GM18951 (cell line): ENCODE data around the gene B9D2.

ENCODE experiments used
- POLR2A ChIP-seq: IDR thresholded peaks from 4 replicates; pipeline ENCODE4 v1.6.1; 2011; ENCODE audit warnings: mild to moderate bottlenecking; ENCODE audit not compliant: insufficient read length, insufficient read depth; ENCODE audit errors: extremely low read depth
- in situ Hi-C: fragments of 300-500 bp; cut with MboI; formaldehyde crosslinking; loops from one replicate; pipeline ENCODE4 v1.12.0; 2022; ENCODE audit warnings: low sequenced_read_pairs, mixed read lengths, inconsistent platforms; ENCODE audit not compliant: unreplicated experiment

The B9D2 gene

DNA sequence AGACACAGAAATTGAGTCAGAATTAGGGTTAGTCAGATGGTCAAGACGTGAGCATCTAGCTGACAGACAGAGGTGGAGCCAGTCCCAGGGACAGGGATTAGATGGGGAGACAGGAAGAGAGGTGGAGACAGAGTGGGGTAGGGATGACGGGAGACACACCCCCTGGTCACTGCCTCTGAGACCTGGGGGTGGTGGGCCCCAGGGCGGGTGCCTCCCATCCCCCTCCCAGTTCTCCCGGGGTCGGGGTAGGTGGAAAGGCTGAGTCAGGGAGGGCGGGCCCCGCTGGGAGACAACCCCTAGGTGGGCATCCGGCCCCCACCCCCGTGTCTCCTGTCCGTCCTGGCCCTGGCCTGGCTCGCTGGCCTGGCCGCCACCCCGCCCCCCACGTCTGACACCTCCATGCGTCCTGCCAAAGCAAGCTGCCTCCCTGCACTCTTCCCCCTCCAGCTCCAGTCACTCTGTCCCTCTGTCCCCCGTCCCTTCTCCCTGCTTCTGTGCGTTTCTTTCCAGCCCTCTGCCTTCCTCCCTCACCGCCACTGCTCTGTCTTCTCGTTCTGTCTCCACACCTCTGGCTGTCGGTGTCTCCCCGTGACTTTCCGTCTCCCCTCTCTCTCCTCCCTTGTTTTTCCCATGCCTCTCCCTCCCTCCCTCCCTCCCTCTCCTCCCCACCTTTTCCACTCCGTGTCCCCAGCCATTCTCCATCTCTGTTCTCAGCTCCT is 38.9 kb downstream of the B9D2 start:
- TF ChIP-seq POLR2A = peak; percentile 34
- in situ Hi-C loops = no loop called here

DNA sequence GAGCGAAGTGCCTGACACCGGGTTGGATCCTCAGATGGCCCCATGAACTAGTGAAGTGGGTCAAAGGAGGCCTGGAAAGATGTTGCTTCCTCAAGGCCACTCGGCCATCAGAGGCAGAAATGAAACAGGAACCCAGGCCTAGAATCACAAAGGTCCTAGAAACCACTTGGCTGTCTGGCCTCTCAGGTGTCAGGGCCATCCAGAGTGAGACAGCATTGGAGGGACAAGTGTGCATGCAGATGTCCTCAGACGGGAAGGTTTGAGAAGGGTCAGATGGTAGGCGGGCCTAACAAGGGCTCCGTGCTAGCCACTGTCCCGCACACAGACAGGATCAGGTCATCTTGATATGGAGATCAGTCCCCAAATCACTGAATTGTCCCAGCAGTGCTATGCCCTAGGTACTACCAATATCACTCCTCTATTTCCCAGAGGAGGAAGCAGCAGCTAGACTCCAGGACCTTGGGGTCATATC is 39.7 kb downstream of the B9D2 start:
- no peak for TF ChIP-seq POLR2A
- in situ Hi-C loops = no loop called here

DNA sequence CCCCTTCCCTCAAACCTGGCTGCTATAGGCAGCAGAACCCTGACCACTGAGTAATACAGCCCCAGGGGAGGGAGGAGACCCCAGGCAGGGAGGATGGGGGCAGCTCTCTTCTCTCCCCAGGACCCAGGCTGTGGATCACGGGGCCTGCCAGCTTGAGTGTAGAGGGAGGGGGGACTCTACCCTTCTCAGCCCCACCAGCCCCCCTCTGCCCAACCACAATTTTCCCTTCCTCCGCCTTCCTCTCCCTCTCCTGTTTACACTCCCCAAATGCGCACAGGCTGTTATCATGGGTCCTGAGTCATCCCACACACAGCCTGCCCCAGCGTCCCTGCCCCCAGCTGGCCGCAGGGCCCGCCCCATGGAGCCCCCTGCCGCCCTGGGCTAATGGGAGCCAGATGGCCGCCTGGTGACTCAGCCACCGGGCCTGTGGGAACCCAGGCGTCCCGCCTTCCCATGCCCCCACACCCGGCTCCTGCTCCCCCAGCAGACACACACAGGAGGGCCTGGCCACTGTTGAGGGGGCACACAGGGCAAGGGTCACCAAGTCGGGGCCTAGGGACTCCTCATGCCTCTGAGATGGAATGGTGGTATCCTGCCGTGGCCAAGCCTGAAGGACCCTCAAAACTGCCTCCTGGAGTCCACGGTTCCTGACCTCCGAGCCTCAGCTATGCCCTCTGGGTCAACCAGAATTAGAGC is 40.4 kb downstream of the B9D2 start:
- in situ Hi-C loops = no loop called here
- TF ChIP-seq POLR2A = no peak

DNA sequence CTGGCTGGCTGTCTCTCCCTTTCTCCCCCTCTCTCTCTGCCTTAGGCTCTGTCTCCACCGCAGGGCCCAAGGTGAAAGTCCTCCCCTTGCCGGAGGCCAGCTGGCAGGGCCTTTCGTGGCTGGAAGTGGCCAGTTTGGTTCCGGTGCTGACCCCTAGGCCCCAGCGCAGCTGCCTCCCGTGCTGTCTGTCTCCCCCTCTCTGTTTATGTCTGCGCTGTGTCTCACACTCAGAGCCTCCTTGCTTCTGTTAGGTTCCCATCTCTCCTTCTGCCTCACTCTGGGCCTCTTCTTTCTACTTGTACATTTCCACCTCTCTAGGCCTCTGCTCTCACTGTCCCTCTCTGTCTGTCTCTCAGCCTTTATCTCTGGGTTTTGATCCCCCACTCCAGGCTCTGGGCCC is 40.9 kb downstream of the B9D2 start:
- in situ Hi-C loops = no loop called here
- TF ChIP-seq POLR2A = no peak

DNA sequence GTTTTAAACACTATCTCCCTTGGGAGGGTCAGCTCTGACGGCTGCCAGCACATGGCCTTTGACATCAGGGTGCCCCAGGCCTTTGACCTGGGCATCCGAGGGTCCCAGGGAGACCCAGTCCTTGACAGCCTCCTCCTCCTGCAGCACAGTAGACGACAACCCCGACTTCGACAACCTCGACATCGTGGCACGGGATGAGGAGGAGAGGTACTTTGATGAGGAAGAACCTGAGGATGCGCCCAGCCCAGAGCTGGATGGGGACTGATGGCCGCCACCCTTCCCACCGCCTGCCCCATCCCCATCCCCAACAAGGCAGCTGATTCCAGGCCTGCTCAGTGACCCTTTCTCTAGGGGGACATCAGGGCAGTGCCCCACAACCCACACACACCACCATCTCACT is 41.5 kb downstream of the B9D2 start:
- in situ Hi-C loops = no loop called here
- no peak for TF ChIP-seq POLR2A

DNA sequence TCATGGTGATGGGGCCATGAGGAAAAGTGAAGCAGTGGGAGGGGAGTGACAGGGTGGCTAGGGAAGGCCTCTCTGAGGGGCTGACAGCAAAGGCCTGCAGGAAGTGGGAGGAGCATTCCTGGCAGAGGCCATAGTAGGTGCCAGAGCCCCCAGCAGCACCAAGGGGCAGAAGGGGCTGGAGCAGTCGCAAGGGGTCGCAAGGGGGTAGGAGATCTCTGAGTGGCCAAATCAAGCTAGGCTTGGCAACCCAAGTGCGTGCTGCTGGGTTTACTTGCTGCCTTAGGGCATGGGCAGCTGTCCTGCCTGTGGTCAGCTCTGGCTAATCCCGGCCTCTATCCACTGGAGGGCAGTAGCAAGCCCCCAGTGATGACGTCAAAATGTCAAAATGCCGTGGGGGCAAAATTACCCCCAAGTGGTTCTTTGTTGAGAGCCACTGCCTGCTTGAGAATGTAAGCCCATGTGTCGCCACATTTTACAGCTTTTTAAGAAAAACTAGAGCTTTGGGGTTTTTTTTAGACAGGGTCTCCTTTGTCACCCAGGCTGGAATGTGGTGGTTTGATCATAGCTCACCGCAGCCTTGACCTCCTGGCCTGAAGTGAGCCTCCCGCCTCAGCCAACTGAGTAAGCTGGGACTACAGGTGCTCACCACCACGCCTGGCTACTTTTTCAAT is 42.2 kb downstream of the B9D2 start:
- in situ Hi-C loops = no loop called here
- TF ChIP-seq POLR2A = no peak

DNA sequence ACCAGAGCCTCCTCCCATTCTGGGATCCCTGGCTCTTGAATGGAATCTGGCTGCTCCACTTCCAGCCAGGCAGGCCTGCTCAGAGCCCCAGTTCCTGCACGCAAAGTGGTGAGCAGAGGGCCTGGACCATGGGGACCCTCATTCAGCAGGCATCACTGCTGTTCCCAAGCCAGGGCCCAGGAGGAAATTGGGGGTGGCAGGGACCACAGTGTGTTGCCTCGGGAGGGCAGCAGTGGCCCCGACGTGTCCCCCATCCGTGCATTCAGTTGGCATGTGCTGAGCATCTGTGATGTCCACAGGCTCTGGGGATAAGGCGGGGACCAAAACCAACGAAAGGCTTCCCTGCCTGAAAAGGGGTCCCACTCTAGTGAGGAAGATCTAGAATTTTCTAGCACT is 42.7 kb downstream of the B9D2 start:
- no peak for TF ChIP-seq POLR2A
- in situ Hi-C loops = no loop called here

DNA sequence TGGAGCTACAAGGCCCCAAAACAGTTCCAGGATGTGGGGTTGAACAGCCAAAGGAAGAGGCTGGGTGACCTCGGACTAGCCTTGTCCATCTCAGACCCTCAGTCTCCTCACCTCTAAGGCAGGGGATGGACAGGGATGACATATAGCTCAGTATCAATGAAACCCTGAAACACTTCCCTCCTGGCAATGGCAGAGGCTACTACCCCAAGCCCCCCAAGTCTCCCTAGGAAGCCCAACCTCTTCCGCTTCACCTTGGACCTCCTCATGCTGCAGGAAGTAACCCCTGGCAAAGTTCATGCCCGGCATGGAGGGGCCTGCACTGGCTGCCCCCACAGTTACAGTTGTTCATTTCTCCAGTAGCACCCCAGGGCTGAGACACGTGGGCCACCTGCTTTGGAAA is 43.4 kb downstream of the B9D2 start:
- in situ Hi-C loops = no loop called here
- no peak for TF ChIP-seq POLR2A

DNA sequence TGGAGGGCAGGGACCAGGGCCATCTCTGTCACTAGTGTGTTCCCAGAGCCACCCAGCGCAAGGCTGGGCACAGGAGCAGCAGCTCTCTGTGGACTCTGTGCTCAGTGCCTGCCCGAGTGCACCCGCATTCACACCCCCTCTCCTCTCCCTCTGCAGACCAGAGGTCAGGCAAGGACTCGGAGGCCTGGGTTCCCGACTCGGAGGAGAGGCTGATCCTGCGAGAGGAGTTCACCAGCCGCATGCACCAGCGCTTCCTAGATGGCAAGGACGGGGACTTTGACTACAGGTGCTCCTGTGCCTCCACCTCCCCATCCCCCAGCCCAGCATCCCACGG is 43.8 kb downstream of the B9D2 start:
- peak; percentile 7 for TF ChIP-seq POLR2A
- in situ Hi-C loops = no loop called here

DNA sequence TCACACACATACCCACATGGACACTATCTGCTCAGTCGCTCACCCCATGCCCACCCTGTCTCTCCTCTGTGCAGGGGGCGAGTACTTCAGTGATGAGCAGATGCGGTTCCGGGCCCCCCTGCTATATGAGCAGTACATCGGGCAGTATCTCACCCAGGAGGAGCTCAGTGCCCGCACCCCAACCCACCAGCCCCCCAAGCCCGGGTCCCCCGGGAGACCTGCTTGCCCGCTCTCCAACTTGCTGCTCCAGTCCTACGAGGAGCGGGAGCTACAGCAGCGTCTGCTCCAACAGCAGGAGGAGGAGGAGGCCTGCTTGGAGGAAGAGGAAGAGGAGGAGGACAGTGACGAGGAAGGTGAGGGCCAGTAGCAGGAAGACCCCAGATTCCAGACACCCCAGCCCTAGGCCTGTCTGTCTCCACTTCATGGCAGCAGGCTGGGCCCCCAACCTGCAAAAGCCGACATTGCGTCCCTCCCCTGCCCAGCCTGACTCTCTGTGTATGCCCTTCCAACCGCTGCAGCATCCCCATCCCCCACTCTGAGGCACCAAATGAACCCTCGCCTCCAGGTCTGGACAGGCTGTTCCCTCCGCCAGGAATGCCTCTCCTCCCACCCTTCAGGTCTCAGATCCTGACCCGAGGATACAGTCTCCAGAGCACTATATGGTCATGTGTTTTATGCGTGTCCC is 44.3 kb downstream of the B9D2 start:
- in situ Hi-C loops = no loop called here
- peak; percentile 14 for TF ChIP-seq POLR2A

DNA sequence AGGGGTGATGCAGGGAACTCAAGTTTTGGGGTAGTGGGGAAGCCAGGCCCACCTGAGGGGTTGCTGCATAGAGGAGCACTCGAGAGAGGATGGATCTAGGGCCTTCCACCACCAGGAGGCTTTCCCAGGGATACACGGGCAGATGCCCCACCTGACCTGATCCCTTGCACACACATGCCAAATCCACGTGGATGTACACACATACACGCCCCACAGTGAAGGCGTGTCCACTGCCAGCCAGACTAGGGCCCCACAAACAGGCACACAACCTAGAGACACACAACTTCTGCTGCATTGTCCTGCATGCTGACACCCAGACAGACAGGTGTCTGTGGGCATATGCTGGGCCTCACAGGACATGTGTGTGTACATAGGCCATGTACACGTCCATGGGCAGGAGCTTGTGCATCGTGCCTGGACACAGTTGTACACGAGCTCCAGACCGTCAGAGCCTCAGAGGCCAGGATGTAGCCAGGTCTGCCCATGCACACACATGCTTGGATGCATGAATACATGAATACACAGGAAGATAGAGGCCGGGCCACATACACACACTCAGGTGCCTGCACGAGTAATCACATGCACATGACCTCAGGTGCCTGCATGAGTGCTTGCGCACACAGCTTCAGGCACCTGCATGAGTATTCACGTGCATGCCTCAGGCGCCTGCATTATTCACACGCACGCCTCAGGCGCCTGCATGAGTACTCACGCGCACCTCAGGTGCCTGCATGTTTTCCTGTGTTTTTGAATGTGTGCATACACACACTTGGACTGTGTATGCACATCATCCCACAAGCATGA is 45.1 kb downstream of the B9D2 start:
- in situ Hi-C loops = no loop called here
- TF ChIP-seq POLR2A = no peak

DNA sequence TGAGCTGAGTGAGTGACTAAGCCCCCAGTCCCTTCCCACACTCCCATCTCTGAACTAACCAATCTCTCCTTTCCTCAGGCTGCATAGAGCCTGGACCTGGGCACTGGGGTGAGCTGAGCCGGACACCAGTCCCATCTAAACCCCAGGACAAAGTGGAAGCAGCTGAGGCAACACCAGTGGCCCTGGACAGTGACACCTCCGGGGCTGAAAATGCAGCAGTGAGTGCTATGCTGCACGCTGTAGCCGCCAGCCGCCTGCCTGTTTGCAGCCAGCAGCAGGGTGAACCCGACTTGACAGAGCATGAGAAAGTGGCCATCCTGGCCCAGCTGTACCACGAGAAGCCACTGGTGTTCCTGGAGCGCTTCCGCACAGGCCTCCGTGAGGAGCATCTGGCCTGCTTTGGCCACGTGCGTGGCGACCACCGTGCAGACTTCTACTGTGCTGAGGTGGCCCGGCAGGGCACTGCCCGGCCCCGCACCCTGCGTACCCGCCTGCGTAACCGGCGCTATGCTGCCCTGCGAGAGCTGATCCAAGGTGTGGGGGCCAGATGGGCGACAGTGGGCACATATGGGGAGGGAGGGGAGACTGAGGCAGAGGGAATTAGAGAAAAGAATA is 47.5 kb downstream of the B9D2 start:
- no peak for TF ChIP-seq POLR2A
- in situ Hi-C loops = no loop called here
